HEK293 (cell line): Measurements from ENCODE around the gene ANKRD6.

Experiments used
- CTCF ChIA-PET: fragments of 350-600 bp; formaldehyde crosslinking; extraction: SDS; loops from one replicate; lab custom pipeline; 2021; ENCODE audit warnings: antibody characterized with exemption; lab: Yijun Ruan, JAX
- POLR2A ChIA-PET: fragments of 300-600 bp; formaldehyde crosslinking; extraction: SDS; loops from one replicate; lab custom pipeline; 2020; ENCODE audit warnings: antibody characterized with exemption, inconsistent platforms; lab: Yijun Ruan, JAX
- H3K27ac ChIP-seq: fragments of 200-500 bp; sonication (Bioruptor generic); 2 replicates; pipeline ENCODE4 v1.5.1; 2014; ENCODE audit warnings: low read depth, low read length, control low read depth, inconsistent platforms; ENCODE audit errors: extremely low read depth
- H3K36me3 ChIP-seq, 2 experiments: fragments of 200-500 bp in 1 of 2; sonication (Bioruptor generic) in 1 of 2; 1 replicate in 1 of 2; 2 replicates in 1 of 2; pipeline ENCODE4 v1.5.1; 2014 to 2017; ENCODE audit warnings: inconsistent platforms in 2 of 2, low read length in 2 of 2; ENCODE audit not compliant: control insufficient read depth in 2 of 2, insufficient read depth in 1 of 2
- H3K4me1 ChIP-seq: fragments of 200-500 bp; sonication (Bioruptor generic); 2 replicates; pipeline ENCODE4 v1.5.1; 2014; ENCODE audit warnings: mild to moderate bottlenecking, low read length, inconsistent platforms; ENCODE audit not compliant: control insufficient read depth, insufficient read depth
- H3K4me3 ChIP-seq: 2 replicates; pipeline ENCODE4 v1.5.1; 2011; ENCODE audit warnings: low read depth, mild to moderate bottlenecking, control low read depth, low read length, moderate library complexity
- H3K9me3 ChIP-seq: fragments of 200-500 bp; sonication (Bioruptor generic); 2 replicates; pipeline ENCODE4 v1.5.1; 2014; ENCODE audit warnings: low read depth, low read length, inconsistent platforms; ENCODE audit not compliant: control insufficient read depth, insufficient read depth
- CTCF ChIP-seq: fragments of 450-650 bp; formaldehyde crosslinking; IDR thresholded peaks from 2 replicates; pipeline ENCODE4 v1.5.1; 2016; ENCODE audit warnings: missing biosample characterization, missing genetic modification characterization
- EGR2 ChIP-seq: fragments of 450-650 bp; formaldehyde crosslinking; IDR thresholded peaks from 2 replicates; pipeline ENCODE4 v1.5.1; 2016; ENCODE audit warnings: low read depth, missing biosample characterization, missing genetic modification characterization
- KLF1 ChIP-seq: fragments of 450-650 bp; formaldehyde crosslinking; IDR thresholded peaks from 2 replicates; pipeline ENCODE4 v1.5.1; 2016; ENCODE audit warnings: missing biosample characterization, missing genetic modification characterization
- KLF8 ChIP-seq: fragments of 450-650 bp; formaldehyde crosslinking; IDR thresholded peaks from 2 replicates; pipeline ENCODE4 v1.5.1; 2016; ENCODE audit warnings: missing biosample characterization, missing genetic modification characterization
- SP2 ChIP-seq: fragments of 450-650 bp; formaldehyde crosslinking; IDR thresholded peaks from 2 replicates; pipeline ENCODE4 v1.5.1; 2016; ENCODE audit warnings: missing biosample characterization, missing genetic modification characterization
- SP3 ChIP-seq: fragments of 450-650 bp; formaldehyde crosslinking; IDR thresholded peaks from 2 replicates; pipeline ENCODE4 v1.5.1; 2016; ENCODE audit warnings: missing biosample characterization, missing genetic modification characterization
- ZBTB8A ChIP-seq: fragments of 450-650 bp; formaldehyde crosslinking; IDR thresholded peaks from 2 replicates; pipeline ENCODE4 v1.5.1; 2016; ENCODE audit warnings: missing biosample characterization, missing genetic modification characterization
- ZEB2 ChIP-seq: fragments of 450-650 bp; formaldehyde crosslinking; IDR thresholded peaks from 2 replicates; pipeline ENCODE4 v1.5.1; 2016; ENCODE audit warnings: missing biosample characterization, missing genetic modification characterization
- ZFHX2 ChIP-seq: fragments of 450-650 bp; formaldehyde crosslinking; conservative IDR thresholded peaks from 2 replicates; pipeline ENCODE4 v1.5.1; 2016; ENCODE audit warnings: missing biosample characterization, missing genetic modification characterization
- ZFP69B ChIP-seq: fragments of 450-650 bp; formaldehyde crosslinking; IDR thresholded peaks from 2 replicates; pipeline ENCODE4 v1.5.1; 2016; ENCODE audit warnings: missing biosample characterization, missing genetic modification characterization
- ZNF292 ChIP-seq: fragments of 450-650 bp; formaldehyde crosslinking; IDR thresholded peaks from 2 replicates; pipeline ENCODE4 v1.5.1; 2016; ENCODE audit warnings: low read depth, missing biosample characterization, missing genetic modification characterization, borderline replicate concordance
- ZNF404 ChIP-seq: fragments of 450-650 bp; formaldehyde crosslinking; IDR thresholded peaks from 2 replicates; pipeline ENCODE4 v1.5.1; 2017; ENCODE audit warnings: missing biosample characterization, missing genetic modification characterization
- ZNF544 ChIP-seq: fragments of 450-650 bp; formaldehyde crosslinking; IDR thresholded peaks from 2 replicates; pipeline ENCODE4 v1.5.0; 2017; ENCODE audit warnings: missing biosample characterization, missing genetic modification characterization
- ZNF571 ChIP-seq: fragments of 450-650 bp; formaldehyde crosslinking; IDR thresholded peaks from 2 replicates; pipeline ENCODE4 v1.5.0; 2017; ENCODE audit warnings: missing biosample characterization, missing genetic modification characterization
- ZNF654 ChIP-seq: fragments of 450-650 bp; formaldehyde crosslinking; IDR thresholded peaks from 2 replicates; pipeline ENCODE4 v1.5.1; 2016; ENCODE audit warnings: low read depth, missing biosample characterization, missing genetic modification characterization
- ZNF660 ChIP-seq: fragments of 450-650 bp; IDR thresholded peaks from 2 replicates; pipeline ENCODE4 v1.5.1; 2018; ENCODE audit warnings: missing biosample characterization, mild to moderate bottlenecking, missing genetic modification characterization
- ZNF692 ChIP-seq: fragments of 450-650 bp; formaldehyde crosslinking; IDR thresholded peaks from 2 replicates; pipeline ENCODE4 v1.5.1; 2016; ENCODE audit warnings: missing biosample characterization, missing genetic modification characterization
- ZNF785 ChIP-seq: fragments of 450-650 bp; formaldehyde crosslinking; IDR thresholded peaks from 2 replicates; pipeline ENCODE4 v1.5.1; 2016; ENCODE audit warnings: missing biosample characterization, missing genetic modification characterization
- ZSCAN30 ChIP-seq: fragments of 450-650 bp; IDR thresholded peaks from 2 replicates; pipeline ENCODE4 v1.5.1; 2018; ENCODE audit warnings: missing biosample characterization, mild to moderate bottlenecking, missing genetic modification characterization, moderate library complexity
- TF ChIP-seq, protein P1 (sequence below): fragments of 450-650 bp; formaldehyde crosslinking; IDR thresholded peaks from 2 replicates; pipeline ENCODE4 v1.5.1; 2017; ENCODE audit warnings: missing biosample characterization, missing genetic modification characterization
- TF ChIP-seq, protein P2 (sequence below): fragments of 450-650 bp; formaldehyde crosslinking; IDR thresholded peaks from 2 replicates; pipeline ENCODE4 v1.5.1; 2016; ENCODE audit warnings: missing biosample characterization, missing genetic modification characterization
- TF ChIP-seq, protein P3 (sequence below): fragments of 450-650 bp; formaldehyde crosslinking; IDR thresholded peaks from 2 replicates; pipeline ENCODE4 v1.5.1; 2016; ENCODE audit warnings: missing biosample characterization, missing genetic modification characterization

Gene ANKRD6

GRCh38 chr6:89432875-89433251 lies at the start of gene ANKRD6:
Gene ANKRD6, plus strand, starts transcription at chr6:89433152. Its CDS starts 133,825 bp downstream, at chr6:89566977.
- Histone ChIP-seq H3K36me3 (no peaks in the 10 kb centered on the region), H3K27ac (peak within 1 kb of the TSS; percentile 86), H3K4me3 (peak within 1 kb of the TSS; percentile 83), H3K9me3 (no peaks in the 10 kb centered on the region), H3K4me1 (peaks cover 24% of the 10 kb centered on the region)
- CTCF ChIA-PET: interaction anchor here (0.6 to 3.8 kb wide), 45 partner anchors 11 to 960 kb away, joined by 3 to 47 read pairs (median 4); no protein-coding TSS in a partner anchor
- TF ChIP-seq ZBTB8A (tag by site-specific recombination) (peak; percentile 82), ZNF660 (peak; percentile 64; the same call in 1 of the 2 replicates), ZNF292 (tag by site-specific recombination) (no peak), CTCF (tag by site-specific recombination) (peak; percentile 42), ZNF654 (tag by site-specific recombination) (peak; percentile 39), ZEB2 (tag by site-specific recombination) (no peak), ZNF692 (tag by site-specific recombination) (peak; percentile 90), ZFHX2 (tag by site-specific recombination) (peak; percentile 94), SP3 (peak; percentile 42; the same call in 1 of the 2 replicates), KLF1 (tag by site-specific recombination) (peak; percentile 43; the same call in 1 of the 2 replicates), SP2 (tag by site-specific recombination) (peak; percentile 58), ZNF544 (tag by site-specific recombination) (no peak), KLF8 (tag by site-specific recombination) (0 out of 2 replicates have a peak, but pooled peaks have one; percentile 18), ZNF785 (peak; percentile 76; the same call in 1 of the 2 replicates), EGR2 (tag by site-specific recombination) (peak; percentile 92), ZNF404 (no peak), ZSCAN30 (tag by site-specific recombination) (peak; percentile 62; the same call in 1 of the 2 replicates), ZNF571 (no peak), ZFP69B (peak; percentile 82)
- TF ChIP-seq, protein P1, sequence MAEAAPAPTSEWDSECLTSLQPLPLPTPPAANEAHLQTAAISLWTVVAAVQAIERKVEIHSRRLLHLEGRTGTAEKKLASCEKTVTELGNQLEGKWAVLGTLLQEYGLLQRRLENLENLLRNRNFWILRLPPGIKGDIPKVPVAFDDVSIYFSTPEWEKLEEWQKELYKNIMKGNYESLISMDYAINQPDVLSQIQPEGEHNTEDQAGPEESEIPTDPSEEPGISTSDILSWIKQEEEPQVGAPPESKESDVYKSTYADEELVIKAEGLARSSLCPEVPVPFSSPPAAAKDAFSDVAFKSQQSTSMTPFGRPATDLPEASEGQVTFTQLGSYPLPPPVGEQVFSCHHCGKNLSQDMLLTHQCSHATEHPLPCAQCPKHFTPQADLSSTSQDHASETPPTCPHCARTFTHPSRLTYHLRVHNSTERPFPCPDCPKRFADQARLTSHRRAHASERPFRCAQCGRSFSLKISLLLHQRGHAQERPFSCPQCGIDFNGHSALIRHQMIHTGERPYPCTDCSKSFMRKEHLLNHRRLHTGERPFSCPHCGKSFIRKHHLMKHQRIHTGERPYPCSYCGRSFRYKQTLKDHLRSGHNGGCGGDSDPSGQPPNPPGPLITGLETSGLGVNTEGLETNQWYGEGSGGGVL (tag by site-specific recombination): 0 out of 2 replicates have a peak, but pooled peaks have one; percentile 18
- TF ChIP-seq, protein P2, sequence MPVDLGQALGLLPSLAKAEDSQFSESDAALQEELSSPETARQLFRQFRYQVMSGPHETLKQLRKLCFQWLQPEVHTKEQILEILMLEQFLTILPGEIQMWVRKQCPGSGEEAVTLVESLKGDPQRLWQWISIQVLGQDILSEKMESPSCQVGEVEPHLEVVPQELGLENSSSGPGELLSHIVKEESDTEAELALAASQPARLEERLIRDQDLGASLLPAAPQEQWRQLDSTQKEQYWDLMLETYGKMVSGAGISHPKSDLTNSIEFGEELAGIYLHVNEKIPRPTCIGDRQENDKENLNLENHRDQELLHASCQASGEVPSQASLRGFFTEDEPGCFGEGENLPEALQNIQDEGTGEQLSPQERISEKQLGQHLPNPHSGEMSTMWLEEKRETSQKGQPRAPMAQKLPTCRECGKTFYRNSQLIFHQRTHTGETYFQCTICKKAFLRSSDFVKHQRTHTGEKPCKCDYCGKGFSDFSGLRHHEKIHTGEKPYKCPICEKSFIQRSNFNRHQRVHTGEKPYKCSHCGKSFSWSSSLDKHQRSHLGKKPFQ (tag by site-specific recombination): 0 out of 2 replicates have a peak, but pooled peaks have one; percentile 22
- TF ChIP-seq, protein P3, sequence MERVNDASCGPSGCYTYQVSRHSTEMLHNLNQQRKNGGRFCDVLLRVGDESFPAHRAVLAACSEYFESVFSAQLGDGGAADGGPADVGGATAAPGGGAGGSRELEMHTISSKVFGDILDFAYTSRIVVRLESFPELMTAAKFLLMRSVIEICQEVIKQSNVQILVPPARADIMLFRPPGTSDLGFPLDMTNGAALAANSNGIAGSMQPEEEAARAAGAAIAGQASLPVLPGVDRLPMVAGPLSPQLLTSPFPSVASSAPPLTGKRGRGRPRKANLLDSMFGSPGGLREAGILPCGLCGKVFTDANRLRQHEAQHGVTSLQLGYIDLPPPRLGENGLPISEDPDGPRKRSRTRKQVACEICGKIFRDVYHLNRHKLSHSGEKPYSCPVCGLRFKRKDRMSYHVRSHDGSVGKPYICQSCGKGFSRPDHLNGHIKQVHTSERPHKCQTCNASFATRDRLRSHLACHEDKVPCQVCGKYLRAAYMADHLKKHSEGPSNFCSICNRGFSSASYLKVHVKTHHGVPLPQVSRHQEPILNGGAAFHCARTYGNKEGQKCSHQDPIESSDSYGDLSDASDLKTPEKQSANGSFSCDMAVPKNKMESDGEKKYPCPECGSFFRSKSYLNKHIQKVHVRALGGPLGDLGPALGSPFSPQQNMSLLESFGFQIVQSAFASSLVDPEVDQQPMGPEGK (tag by site-specific recombination): peak; percentile 78
- POLR2A ChIA-PET: interaction anchor here (0.8 kb wide), 2 partner anchors 172 to 205 kb away, joined by 3 read pairs; partner anchors contain the start of gene LYRM2
